SK-MEL-5 (cell line): ENCODE data around the gene INTS11. TPM values are rescaled to one million over a fixed set of nuclear protein-coding genes. Genes with fewer than 3 reads are reported as not detected.
"Not testable (repeated sequence)": the region's sequence is repeated elsewhere in the genome, so short reads cannot be mapped to it uniquely, and the experiment has no call there.

Experiments
- DNase-seq: peaks from one replicate; pipeline ENCODE4 v3.0.0-alpha.2; 2016; ENCODE audit warnings: low read depth, low spot score
- in situ Hi-C: cut with HindIII; loops from 2 replicates; pipeline ENCODE4 v1.10.0; 2016; ENCODE audit warnings: low sequenced_read_pairs, high pct_unique_total_duplicates, low pct_unique_long_range_greater_than_20kb
- polyA plus RNA-seq, 2 experiments: library from polyadenylated mRNA; depleted of rRNA; stranded (reverse); fragments of >200 nt; gene quantifications; 2 replicates each; pipeline ENCODE4 v1.2.3, GENCODE V29; 2015
- total RNA-seq: library from RNA; depleted of rRNA; stranded (reverse); fragments of >200 nt; shearing (Covaris generic); gene quantifications from 2 replicates; pipeline ENCODE4 v1.2.3, GENCODE V29; 2014; rRNA removed

Gene INTS11
- total RNA-seq: 60.1 and 63.5 TPM in 2 replicates
- polyA plus RNA-seq (2015; cell fraction: cytosol; rRNA removed): 72.2 and 76.2 TPM in 2 replicates
- 384 and 408 TPM in 2 replicates for polyA plus RNA-seq (2015; cell fraction: nucleus; rRNA removed)

GRCh38 chr1:1324524-1325287 lies at the start of gene INTS11, which contains the start of gene CPTP:
Gene INTS11 (minus strand): TSS chr1:1324660. CDS start chr1:1324608, 52 bp downstream.
Gene CPTP (plus strand): TSS chr1:1324802. CDS start chr1:1326911, 2,109 bp downstream.
- in situ Hi-C loops: no loop called here
- peak; percentile 89 for DNase-seq

- in situ Hi-C loops: no loop called here
- DNase-seq: no peak
Observed at GRCh38 chr1:1373815-1374588, 49.5 kb upstream of the INTS11 start.

- no peak for DNase-seq
- in situ Hi-C loops: no loop called here
Observed at GRCh38 chr1:1373051-1373814, 48.8 kb upstream of the INTS11 start.

GRCh38 chr1:1371746-1372711 lies 47.6 kb upstream of the INTS11 start:
- DNase-seq: peak; percentile 44
- in situ Hi-C loops: no loop called here

- no peak for DNase-seq
- in situ Hi-C loops: no loop called here
Observed at GRCh38 chr1:1371364-1371745, 46.9 kb upstream of the INTS11 start.

GRCh38 chr1:1370771-1371300 lies 46.4 kb upstream of the INTS11 start:
- no peak for DNase-seq
- in situ Hi-C loops: no loop called here

GRCh38 chr1:1370094-1370493 lies 45.6 kb upstream of the INTS11 start:
- in situ Hi-C loops, DNase-seq: not testable (repeated sequence)

GRCh38 chr1:1367315-1367714 lies 42.9 kb upstream of the INTS11 start:
- in situ Hi-C loops: no loop called here
- no peak for DNase-seq

GRCh38 chr1:1366699-1367066 lies 42.2 kb upstream of the INTS11 start:
- in situ Hi-C loops: no loop called here
- no peak for DNase-seq

GRCh38 chr1:1365875-1366698 lies 41.6 kb upstream of the INTS11 start:
- DNase-seq: no peak
- in situ Hi-C loops: no loop called here

- DNase-seq: no peak
- in situ Hi-C loops: no loop called here
Observed at GRCh38 chr1:1364266-1364665, 39.8 kb upstream of the INTS11 start.

- peak; percentile 61 for DNase-seq
- in situ Hi-C loops: no loop called here
Observed at GRCh38 chr1:1361982-1362423, 37.5 kb upstream of the INTS11 start.

GRCh38 chr1:1361233-1361981 lies 36.9 kb upstream of the INTS11 start:
- DNase-seq: no peak
- in situ Hi-C loops: no loop called here

- no peak for DNase-seq
- in situ Hi-C loops: no loop called here
Observed at GRCh38 chr1:1360506-1361169, 36.2 kb upstream of the INTS11 start.
